ENCODE results near the gene NDUFB8.

Gene NDUFB8

DNA sequence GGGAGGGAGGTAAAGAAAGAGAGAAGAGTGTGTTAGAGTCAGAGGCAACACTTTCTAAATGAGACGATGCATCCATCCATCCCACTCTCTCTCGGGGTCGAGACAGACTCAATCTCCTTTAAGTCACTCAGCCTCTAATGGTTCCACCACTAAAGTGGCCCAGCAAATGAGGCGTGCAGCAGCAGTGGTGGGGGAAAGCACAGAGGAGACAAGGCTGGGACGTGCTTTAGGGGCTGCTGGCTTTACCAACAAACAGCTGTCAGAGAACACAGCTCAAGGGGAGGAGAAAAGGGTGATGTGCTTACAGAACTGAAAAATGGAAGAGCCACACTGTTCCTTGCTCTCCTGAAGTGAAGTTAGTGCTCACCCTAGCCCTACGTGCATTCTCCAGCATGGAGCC, 5.5 kb downstream of the NDUFB8 start:
- Mint-ChIP-seq H3K27me3 (no peaks in the 10 kb centered on the region), H3K27ac (no peak overlapping the region), H3K4me1 (ENCODE audit: low read depth) (peaks cover 26% of the 10 kb centered on the region), H3K36me3 (peaks cover 9% of the 10 kb centered on the region), H3K9me3 (ENCODE audit: low read depth) (no peaks in the 10 kb centered on the region), H3K4me3 (no peak overlapping the region)

DNA sequence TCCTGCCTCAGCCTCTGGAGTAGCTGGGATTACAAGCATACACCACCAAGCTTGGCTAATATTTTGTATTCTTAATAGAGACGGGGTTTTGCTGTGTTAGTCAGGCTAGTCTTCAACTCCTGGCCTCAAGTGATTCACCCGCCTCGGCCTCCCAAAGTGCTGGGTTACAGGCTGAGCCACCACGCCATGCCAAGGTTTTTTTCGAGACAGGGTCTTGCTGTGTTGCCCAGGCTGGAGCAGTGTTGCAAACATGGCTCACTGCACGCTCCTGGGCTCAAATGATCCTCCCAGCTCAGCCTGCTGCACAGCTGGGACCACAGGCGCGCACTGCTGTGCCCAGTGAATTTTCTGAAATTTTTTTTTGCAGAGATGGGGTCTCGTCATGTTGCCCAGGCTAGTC, 6.7 kb downstream of the NDUFB8 start:
- H3K27me3 Mint-ChIP-seq, result no peaks in the 10 kb centered on the region
- H3K36me3 Mint-ChIP-seq, result peaks cover 6% of the 10 kb centered on the region
- no peaks in the 10 kb centered on the region for H3K9me3 Mint-ChIP-seq (ENCODE audit: low read depth)
- no peak overlapping the region for H3K4me3 Mint-ChIP-seq
- no peak overlapping the region for H3K27ac Mint-ChIP-seq
- peaks cover 26% of the 10 kb centered on the region for H3K4me1 Mint-ChIP-seq (ENCODE audit: low read depth)

DNA sequence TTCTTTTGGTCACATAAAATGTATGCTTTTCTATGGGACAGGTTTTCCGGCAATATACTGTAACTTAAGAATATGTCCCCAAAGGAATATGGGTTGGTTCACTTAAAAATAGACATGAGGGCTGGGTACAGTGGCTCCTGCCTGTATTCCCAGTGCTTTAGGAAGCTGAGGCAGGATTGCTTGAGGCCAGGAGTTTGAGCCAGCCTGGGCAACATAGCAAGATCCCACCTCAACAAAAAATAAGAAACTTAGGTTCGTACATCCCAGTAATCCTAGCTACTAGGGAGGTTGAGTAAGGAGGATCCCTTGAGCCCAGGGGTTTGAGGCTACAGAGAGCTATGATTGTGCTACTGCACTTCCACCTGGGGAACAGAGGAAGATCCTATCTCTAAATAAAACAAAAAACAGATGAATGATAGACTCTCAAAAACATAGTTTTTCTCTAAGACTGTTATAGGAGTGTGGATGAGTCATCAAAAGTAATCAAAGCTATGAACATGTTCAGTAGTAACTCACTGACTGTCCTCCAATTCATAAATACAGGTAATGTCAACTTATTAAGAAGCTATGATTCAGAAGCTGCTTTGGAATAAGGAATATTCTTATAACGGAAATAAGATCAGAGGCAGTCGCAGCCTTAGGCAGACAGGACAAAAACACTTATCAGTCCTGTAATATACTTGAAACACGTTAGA, 7.4 kb downstream of the NDUFB8 start:
- Mint-ChIP-seq H3K27ac (peak overlapping the region; percentile 51), H3K36me3 (peaks cover 6% of the 10 kb centered on the region), H3K27me3 (no peaks in the 10 kb centered on the region)

DNA sequence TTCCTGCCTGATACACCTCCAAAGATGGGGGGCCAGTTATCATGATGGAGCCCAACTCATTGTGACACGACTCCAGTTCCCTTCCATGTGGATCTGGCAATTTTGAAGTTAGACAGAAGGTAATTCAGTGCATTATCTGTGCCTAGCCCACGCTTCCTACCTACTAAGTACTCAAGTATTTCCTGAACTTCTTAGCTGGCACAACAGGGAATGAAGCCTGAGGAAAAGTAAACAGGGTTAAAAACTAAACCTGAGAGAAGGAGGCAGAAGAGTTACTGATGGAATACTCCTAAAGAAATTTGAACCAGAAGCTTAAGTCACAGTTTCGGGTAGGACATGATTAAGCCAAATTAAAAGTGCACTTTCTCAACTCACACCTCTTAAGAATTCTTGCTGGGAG, 8.9 kb downstream of the NDUFB8 start:
- H3K27ac Mint-ChIP-seq, result peak overlapping the region; percentile 29
- no peak overlapping the region for H3K4me3 Mint-ChIP-seq
- no peaks in the 10 kb centered on the region for H3K27me3 Mint-ChIP-seq
- peaks cover 4% of the 10 kb centered on the region for H3K36me3 Mint-ChIP-seq
- no peaks in the 10 kb centered on the region for H3K9me3 Mint-ChIP-seq (ENCODE audit: low read depth)
- H3K4me1 Mint-ChIP-seq (ENCODE audit: low read depth), result peaks cover 18% of the 10 kb centered on the region

More for the DNA sequence above, 7.4 kb downstream of the NDUFB8 start:
- Mint-ChIP-seq H3K4me1 (ENCODE audit: low read depth) (peaks cover 23% of the 10 kb centered on the region), H3K4me3 (no peak overlapping the region), H3K9me3 (ENCODE audit: low read depth) (no peaks in the 10 kb centered on the region)

DNA sequence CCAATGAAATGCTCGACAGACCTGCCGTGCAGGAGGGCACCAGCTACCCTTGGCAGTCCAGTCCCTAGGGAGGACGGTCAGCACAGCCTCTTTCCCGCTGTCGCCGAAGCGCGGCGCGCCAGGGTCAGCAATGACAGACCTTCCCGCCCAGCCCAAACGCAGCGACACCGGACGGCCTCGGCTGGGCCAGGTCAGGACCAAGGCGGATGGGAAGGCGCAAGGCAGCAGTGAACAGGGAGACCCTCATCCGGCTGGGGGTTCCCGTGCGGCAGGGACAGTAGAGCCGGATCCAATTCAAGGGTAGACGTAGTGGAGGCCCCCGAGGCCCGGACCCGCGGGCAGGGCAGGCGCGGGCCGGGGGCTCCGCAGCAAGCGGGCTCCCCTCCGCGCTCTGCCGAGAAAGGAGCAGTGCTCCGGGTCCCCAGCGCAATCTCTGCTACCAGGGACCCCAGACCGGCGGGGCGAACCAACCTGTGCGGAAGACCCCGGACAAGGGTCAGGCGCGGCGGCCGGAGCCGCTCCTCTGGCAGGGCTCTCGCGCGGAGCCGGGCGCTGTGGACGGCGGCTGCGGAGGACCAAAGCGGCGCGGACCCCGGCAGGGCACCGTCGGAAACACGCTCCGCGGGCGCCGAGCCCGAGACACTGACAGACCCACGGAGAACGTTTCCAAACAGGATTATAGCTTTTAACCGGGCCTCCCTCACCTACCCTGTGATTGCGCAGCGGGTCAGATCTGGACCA, 10.2 kb downstream of the NDUFB8 start, which contains the start of gene SEC31B:
SEC31B (minus strand) TSS at position 551 of the 741 bp plus-strand sequence. CDS start 2,909 bp downstream, outside the sequence.
- H3K4me3 Mint-ChIP-seq, result no peak within 1 kb of the TSS
- H3K4me1 Mint-ChIP-seq (ENCODE audit: low read depth), result peaks cover 21% of the 10 kb centered on the region
- H3K36me3 Mint-ChIP-seq, result peaks cover 7% of the 10 kb centered on the region
- H3K9me3 Mint-ChIP-seq (ENCODE audit: low read depth), result no peaks in the 10 kb centered on the region
- H3K27me3 Mint-ChIP-seq, result no peaks in the 10 kb centered on the region
- H3K27ac Mint-ChIP-seq, result peak within 1 kb of the TSS; percentile 24

DNA sequence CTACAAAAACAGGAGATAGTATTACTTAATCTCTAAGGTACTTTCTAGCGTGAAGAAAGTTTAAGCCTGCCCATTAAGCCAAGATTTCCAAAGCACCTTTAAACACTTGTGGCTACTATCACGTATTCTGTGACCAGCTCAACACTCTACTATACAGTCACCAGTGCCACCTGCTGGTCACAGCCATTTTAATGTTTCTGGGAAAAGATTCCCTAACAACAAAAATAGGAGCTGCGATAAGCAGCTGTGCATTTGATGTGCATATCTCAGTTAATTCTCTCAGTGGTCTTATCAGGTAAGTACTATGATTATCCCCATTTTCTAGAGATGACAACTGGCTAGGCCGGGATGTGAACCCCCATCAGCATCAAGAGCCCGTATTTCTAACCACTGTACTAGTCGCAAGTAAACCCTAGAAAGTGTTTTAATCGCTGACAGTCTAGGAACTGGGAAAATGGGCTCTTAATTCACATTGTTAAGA, 10.9 kb downstream of the NDUFB8 start:
- H3K9me3 Mint-ChIP-seq (ENCODE audit: low read depth), result no peaks in the 10 kb centered on the region
- peaks cover 21% of the 10 kb centered on the region for H3K4me1 Mint-ChIP-seq (ENCODE audit: low read depth)
- H3K27me3 Mint-ChIP-seq, result no peaks in the 10 kb centered on the region
- H3K4me3 Mint-ChIP-seq, result no peak overlapping the region
- peak overlapping the region; percentile 24 for H3K27ac Mint-ChIP-seq
- H3K36me3 Mint-ChIP-seq, result peaks cover 7% of the 10 kb centered on the region

DNA sequence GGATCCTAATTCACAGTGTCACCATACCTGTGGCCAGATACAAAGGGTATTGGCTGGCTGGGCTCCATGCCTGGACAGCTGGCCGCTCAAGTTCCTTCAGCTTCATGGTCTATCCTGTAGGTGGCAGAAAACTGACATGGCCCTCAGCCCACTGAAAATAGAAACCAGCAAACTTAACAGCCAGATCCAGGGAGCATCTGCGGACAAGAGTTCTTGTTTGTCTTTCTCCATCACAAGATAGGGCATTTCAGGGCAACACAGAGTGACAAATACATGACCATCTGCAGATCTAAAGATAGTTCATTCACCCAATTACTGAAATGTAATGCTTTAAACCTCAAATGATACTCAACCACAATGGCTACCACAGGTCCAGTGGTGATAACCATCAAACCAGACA, 12.8 kb downstream of the NDUFB8 start:
- no peaks in the 10 kb centered on the region for H3K9me3 Mint-ChIP-seq (ENCODE audit: low read depth)
- peak overlapping the region; percentile 64 for H3K27ac Mint-ChIP-seq
- peaks cover 32% of the 10 kb centered on the region for H3K4me1 Mint-ChIP-seq (ENCODE audit: low read depth)
- H3K4me3 Mint-ChIP-seq, result no peak overlapping the region
- peaks cover 10% of the 10 kb centered on the region for H3K36me3 Mint-ChIP-seq
- H3K27me3 Mint-ChIP-seq, result no peaks in the 10 kb centered on the region

DNA sequence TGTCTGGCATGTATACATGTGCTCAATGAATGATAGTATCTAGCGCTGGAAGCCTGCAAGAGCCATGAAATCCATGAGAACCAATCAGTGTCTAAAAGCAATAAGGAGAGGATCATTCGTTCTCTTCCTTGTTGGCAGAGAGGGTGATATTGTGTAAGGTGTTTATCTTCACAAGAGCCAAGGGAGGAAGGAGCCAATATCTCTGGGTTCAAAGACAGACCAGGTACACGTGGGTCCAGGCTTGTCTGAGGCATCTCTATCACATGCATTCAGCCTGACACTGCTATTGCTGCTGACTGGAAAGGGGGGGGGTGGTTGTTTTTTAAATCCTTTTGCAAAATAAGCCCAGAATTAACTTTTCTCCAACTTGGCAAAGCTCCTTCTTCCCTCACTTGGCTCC, 14.1 kb downstream of the NDUFB8 start:
- H3K36me3 Mint-ChIP-seq, result peaks cover 10% of the 10 kb centered on the region
- H3K4me1 Mint-ChIP-seq (ENCODE audit: low read depth), result peaks cover 44% of the 10 kb centered on the region
- H3K4me3 Mint-ChIP-seq, result no peak overlapping the region
- no peaks in the 10 kb centered on the region for H3K27me3 Mint-ChIP-seq
- H3K9me3 Mint-ChIP-seq (ENCODE audit: low read depth), result no peaks in the 10 kb centered on the region
- H3K27ac Mint-ChIP-seq, result no peak overlapping the region

DNA sequence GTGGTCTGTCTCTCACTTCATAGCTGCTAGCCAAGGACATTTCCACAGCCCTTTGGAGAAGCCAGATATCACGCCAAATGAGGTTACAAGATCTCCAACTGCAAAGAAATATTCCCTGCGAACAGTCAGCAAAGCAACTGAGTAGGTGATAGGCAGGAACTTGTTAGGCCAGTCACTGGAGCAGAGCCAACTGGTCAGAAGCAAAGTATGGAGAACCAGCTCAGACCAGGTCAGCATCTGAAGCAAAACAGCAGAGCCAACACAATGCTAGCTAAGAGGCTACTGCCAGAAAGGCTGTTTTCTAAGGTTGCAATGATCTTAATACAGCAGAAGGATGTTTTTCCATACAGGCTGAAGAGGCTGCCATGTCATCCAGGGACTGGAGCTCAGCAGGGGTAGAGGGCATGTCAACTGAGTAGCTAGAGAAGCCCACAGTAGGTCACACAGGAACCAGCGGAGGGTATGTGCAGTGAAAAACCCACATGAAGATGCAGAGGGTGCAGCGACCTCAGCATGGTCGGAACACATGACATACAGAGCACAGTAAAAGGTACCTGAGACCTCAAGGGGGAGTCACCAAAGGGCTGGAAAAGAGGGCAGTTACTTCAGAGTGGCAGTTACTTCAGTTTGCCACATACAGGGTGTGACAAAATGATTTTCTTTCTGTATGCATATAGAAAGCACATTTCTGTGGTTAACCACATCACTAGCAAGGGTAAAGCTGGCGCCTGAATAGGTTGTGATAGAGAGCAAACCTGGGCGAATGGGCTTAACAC, 18.9 kb downstream of the NDUFB8 start:
- Mint-ChIP-seq H3K9me3 (ENCODE audit: low read depth) (no peaks in the 10 kb centered on the region), H3K36me3 (peaks cover 16% of the 10 kb centered on the region), H3K27ac (peak overlapping the region; percentile 31), H3K27me3 (no peaks in the 10 kb centered on the region), H3K4me3 (peak overlapping the region; percentile 22), H3K4me1 (ENCODE audit: low read depth) (peaks cover 76% of the 10 kb centered on the region)

DNA sequence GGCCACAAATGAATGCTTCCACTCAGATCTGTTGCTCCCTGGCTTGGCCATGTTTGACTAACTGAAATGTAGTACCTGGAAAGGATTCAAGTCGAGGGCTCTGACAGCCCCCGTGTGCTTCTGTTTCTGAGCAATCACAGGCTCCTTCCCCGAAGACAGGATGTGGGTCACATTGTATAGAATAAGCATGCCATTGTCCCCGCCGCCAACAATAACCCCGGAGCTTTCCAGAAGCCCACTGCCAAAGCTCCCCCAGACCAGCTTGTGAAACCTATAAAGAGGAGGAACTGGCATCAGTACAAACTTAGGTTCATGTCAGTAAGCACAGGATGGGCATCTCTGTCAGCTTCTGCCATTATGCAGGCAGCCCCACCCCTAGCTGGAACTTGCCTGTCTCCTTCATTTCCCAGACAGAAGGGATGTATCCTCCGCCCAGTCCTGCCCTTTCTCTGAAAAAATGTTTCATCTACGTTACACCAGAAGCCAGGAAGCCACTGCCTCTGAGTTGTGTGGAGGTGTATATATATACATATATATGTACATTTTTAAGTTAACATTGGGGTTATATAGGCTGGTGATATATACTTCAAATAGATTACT, 20.3 kb downstream of the NDUFB8 start:
- Mint-ChIP-seq H3K27ac (peak overlapping the region; percentile 92), H3K4me3 (peak overlapping the region; percentile 66), H3K9me3 (ENCODE audit: low read depth) (no peaks in the 10 kb centered on the region), H3K27me3 (no peaks in the 10 kb centered on the region), H3K36me3 (peaks cover 17% of the 10 kb centered on the region), H3K4me1 (ENCODE audit: low read depth) (peaks cover 79% of the 10 kb centered on the region)

DNA sequence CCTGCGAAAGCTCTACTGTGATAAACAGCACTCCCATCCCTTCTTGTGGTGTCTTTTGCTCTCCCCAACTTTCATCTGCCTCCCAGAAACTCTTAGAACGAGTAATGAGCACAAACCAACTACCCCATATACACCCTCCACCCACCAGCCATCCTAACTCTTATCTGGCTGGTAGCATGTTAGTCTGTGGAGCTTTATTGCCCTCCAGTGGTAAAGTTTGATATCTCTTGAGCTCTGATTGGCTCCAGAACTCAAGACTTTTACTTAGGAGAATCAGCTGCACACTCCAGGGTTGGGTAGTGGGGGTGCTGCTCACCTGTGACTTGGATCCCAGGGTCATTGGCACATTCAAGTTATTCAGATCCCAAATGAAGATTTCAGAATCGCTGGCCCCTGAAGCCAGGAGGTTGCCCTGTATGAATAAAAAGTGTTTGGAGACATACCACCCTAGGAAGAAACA, 20.9 kb downstream of the NDUFB8 start:
- Mint-ChIP-seq H3K27ac (peak overlapping the region; percentile 92), H3K27me3 (no peaks in the 10 kb centered on the region), H3K36me3 (peaks cover 17% of the 10 kb centered on the region), H3K9me3 (ENCODE audit: low read depth) (no peaks in the 10 kb centered on the region), H3K4me1 (ENCODE audit: low read depth) (peaks cover 79% of the 10 kb centered on the region), H3K4me3 (peak overlapping the region; percentile 66)

DNA sequence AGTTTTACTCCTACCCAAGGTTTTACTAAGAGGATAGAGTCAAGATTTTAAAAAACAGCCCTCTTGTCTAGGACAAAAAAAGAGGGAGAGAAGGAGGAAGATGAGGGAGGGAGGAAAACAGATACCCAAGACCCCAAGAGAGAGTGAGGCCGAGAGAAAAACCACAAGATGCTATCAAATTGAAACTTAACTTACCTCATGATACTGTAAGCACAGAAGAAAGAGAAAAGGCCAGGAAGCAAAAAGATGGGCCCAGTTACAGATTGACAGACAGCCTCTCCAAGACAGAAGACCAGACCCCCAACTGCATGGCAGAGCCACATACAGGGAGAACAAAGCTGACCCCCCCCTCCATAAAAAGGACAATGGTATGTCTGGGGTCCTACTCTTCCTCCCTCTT, 21.4 kb downstream of the NDUFB8 start:
- peaks cover 17% of the 10 kb centered on the region for H3K36me3 Mint-ChIP-seq
- H3K4me3 Mint-ChIP-seq, result peak overlapping the region; percentile 66
- H3K4me1 Mint-ChIP-seq (ENCODE audit: low read depth), result peaks cover 79% of the 10 kb centered on the region
- peak overlapping the region; percentile 92 for H3K27ac Mint-ChIP-seq
- H3K9me3 Mint-ChIP-seq (ENCODE audit: low read depth), result no peaks in the 10 kb centered on the region
- no peaks in the 10 kb centered on the region for H3K27me3 Mint-ChIP-seq

DNA sequence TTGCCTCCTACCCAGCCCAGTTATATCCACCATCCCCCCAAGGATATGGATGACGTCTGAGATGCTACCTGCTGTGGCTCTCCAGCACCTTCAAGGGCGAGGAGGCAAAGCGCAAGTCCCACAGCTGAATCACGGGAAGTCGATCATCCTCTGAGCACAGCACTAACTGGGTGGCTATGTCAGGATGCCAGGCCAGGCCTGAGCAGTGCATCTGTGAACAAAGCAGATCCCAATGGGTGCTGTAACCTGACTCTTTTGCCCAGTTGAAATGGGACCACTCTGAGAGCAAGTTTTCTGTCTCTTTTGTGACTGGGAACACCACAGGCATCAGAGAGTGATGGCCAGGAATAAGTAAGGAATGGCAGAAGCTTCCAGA, 22.3 kb downstream of the NDUFB8 start:
- no peak overlapping the region for H3K4me3 Mint-ChIP-seq
- peak overlapping the region; percentile 83 for H3K27ac Mint-ChIP-seq

DNA sequence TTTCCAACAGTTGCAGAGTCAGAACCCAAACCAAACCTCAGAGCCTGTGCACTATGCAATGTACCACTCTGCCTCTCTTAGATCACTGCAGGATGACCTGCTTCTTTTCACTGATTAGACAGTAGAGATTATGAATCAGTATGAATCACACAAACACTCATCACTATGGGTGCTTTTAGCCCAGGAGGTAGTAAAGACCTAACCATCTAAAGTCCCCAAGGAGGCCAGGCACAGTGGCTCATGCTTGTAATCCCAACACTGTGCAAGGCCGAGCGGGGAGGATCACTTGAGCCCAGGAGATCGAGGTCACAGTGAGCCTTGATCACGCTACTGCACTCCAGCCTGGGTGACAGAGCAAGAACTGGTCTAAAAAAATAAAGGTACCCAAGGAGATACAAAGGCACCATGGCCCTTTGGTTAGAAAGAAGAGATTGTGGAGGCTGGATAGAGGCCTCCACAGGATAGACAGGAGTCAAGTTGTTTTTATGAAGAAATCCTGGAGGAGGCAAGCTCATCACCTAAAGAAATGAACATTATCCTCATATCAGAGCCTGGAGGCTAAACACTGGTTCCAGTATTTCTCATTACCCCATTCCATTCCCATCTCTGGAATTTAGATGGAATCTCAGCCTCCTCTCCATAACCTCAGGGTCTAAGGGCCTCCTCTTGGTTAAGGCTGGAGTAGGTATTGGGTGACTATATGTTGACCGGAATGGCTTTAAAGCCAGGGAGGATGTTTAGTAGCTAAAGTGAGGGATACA, 22.9 kb downstream of the NDUFB8 start:
- H3K4me1 Mint-ChIP-seq (ENCODE audit: low read depth), result peaks cover 70% of the 10 kb centered on the region

More for the DNA sequence above, 22.3 kb downstream of the NDUFB8 start:
- Mint-ChIP-seq H3K4me1 (ENCODE audit: low read depth) (peaks cover 76% of the 10 kb centered on the region), H3K9me3 (ENCODE audit: low read depth) (no peaks in the 10 kb centered on the region), H3K27me3 (no peaks in the 10 kb centered on the region), H3K36me3 (peaks cover 14% of the 10 kb centered on the region)

More for the DNA sequence above, 22.9 kb downstream of the NDUFB8 start:
- peaks cover 14% of the 10 kb centered on the region for H3K36me3 Mint-ChIP-seq
- peak overlapping the region; percentile 64 for H3K4me3 Mint-ChIP-seq
- no peaks in the 10 kb centered on the region for H3K9me3 Mint-ChIP-seq (ENCODE audit: low read depth)
- peak overlapping the region; percentile 83 for H3K27ac Mint-ChIP-seq
- no peaks in the 10 kb centered on the region for H3K27me3 Mint-ChIP-seq

All from activated naive CD8-positive, alpha-beta T cell (primary cell).